K562 (cell line): ENCODE results near the gene ERC2. TPM values are rescaled to one million over a fixed set of nuclear protein-coding genes. Genes with fewer than 3 reads are reported as not detected.

ENCODE experiments used
- MECOM ChIP-seq: fragments of 250-450 bp; sonication (Bioruptor Pico); IDR thresholded peaks from 2 replicates; pipeline ENCODE4 v1.8.0; 2022; ENCODE audit warnings: inconsistent platforms
- MXD1 ChIP-seq: fragments of 250-450 bp; sonication (Bioruptor Pico); IDR thresholded peaks from 2 replicates; pipeline ENCODE4 v1.8.0; 2021; ENCODE audit warnings: borderline replicate concordance, mild to moderate bottlenecking, moderate library complexity; ENCODE audit not compliant: poor library complexity, severe bottlenecking
- ZBED1 ChIP-seq: IDR thresholded peaks from 2 replicates; pipeline ENCODE4 v1.6.1; 2014
- ZNF407 ChIP-seq: fragments of 450-650 bp; IDR thresholded peaks from 2 replicates; pipeline ENCODE4 v1.6.1; 2016; ENCODE audit warnings: low read depth
- polyA plus RNA-seq, 8 experiments: library from polyadenylated mRNA; depleted of rRNA in 4 of 8; stranded (reverse) in 5 of 8; unstranded in 3 of 8; fragments of >200 nt; fragmentation: Nextera tagmentation in 2 of 8; fragmentation: Illumina TruSeq in 1 of 8; extraction: Ambion mirVana in 2 of 8; extraction: Trizol in 1 of 8; gene quantifications; 2 replicates each; pipeline versions ENCODE4 v1.2.1 to v1.2.3, GENCODE V29; 2011 to 2014; ENCODE audit warnings: inconsistent platforms in 1 of 8, missing spikeins in 1 of 8
- total RNA-seq, 7 experiments: library from RNA; depleted of rRNA in 6 of 7; stranded (reverse); fragments of >200 nt in 6 of 7; fragmentation: Illumina TruSeq in 2 of 7; extraction: Trizol in 2 of 7; gene quantifications; 2 replicates each; pipeline versions ENCODE4 v1.2.1 to v1.2.3, GENCODE V29; 2011 to 2021; ENCODE audit warnings: low replicate concordance in 1 of 7

Gene ERC2
- total and polyA plus RNA-seq, 9 of the 15 experiments (the other 6 are each of a cell fraction or from before 2014, with no cell fraction given), result 0.04 to 0.18 (median 0.07) TPM; not detected in 2

GRCh38 chr3:55904716-55905115 is 563.6 kb downstream of the ERC2 start (continued):
- TF ChIP-seq ZNF407 (no peak), ZBED1 (no peak), MXD1 (CRISPR knock-in tag) (no peak), MECOM (CRISPR knock-in tag) (no peak)
- TF ChIP-seq, all 486 proteins: peak for 0
